BLaER1 (cell line): Measurements from ENCODE around the gene SUSD5.

Experiments
- H3K27ac ChIP-seq: shearing (Covaris generic); formaldehyde crosslinking; 2 replicates; pipeline ENCODE4 v1.8.1; 2022
- H3K27me3 ChIP-seq: shearing (Covaris generic); formaldehyde crosslinking; 2 replicates; pipeline ENCODE4 v1.8.1; 2022
- H3K36me3 ChIP-seq: shearing (Covaris generic); formaldehyde crosslinking; 2 replicates; pipeline ENCODE4 v1.8.1; 2022
- H3K4me1 ChIP-seq: shearing (Covaris generic); formaldehyde crosslinking; 2 replicates; pipeline ENCODE4 v1.8.1; 2022
- H3K4me2 ChIP-seq: shearing (Covaris generic); formaldehyde crosslinking; 2 replicates; pipeline ENCODE4 v1.8.1; 2022
- H3K4me3 ChIP-seq: shearing (Covaris generic); formaldehyde crosslinking; 2 replicates; pipeline ENCODE4 v1.8.1; 2022
- H3K9ac ChIP-seq: shearing (Covaris generic); formaldehyde crosslinking; 2 replicates; pipeline ENCODE4 v1.8.1; 2022
- H3K9me3 ChIP-seq: shearing (Covaris generic); formaldehyde crosslinking; 2 replicates; pipeline ENCODE4 v1.8.1; 2022
- H4K20me1 ChIP-seq: shearing (Covaris generic); formaldehyde crosslinking; 2 replicates; pipeline ENCODE4 v1.8.1; 2022
- Cebpa-rat ChIP-seq: shearing (Covaris generic); IDR thresholded peaks from 2 replicates; pipeline ENCODE4 v1.8.1; 2022

The SUSD5 gene

GRCh38 chr3:33105341-33105948, 113.2 kb downstream of the SUSD5 start:
- Histone ChIP-seq H3K27me3 (no peaks in the 10 kb centered on the region), H3K27ac (no peak overlapping the region), H3K4me3 (no peak overlapping the region), H3K36me3 (no peaks in the 10 kb centered on the region), H4K20me1 (no peaks in the 10 kb centered on the region), H3K9ac (no peak overlapping the region), H3K4me1 (peaks cover 7% of the 10 kb centered on the region), H3K9me3 (no peaks in the 10 kb centered on the region), H3K4me2 (peak overlapping the region; percentile 4; the same call in 1 of the 2 replicates)
- TF ChIP-seq Cebpa-rat = no peak

DNA sequence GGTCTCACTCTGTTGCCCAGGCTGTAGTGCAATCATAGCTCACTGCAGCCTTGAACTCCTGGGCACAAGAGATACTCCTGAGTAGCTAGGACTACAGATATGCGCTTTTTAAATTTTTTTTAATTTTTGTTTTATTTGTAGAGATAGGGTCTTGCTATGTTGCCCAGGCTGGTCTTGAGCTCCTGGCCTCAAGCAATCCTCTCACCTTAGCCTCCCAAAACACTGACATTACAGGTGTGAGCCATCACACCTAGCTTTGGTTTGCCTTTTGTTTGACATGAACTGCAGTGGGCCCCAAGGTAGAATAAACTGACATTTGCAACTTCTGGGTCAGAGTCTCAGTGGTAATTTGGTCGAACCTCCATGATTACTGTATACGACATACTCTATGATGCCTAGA, 113.8 kb downstream of the SUSD5 start:
- TF ChIP-seq Cebpa-rat = no peak
- Histone ChIP-seq H3K9me3 (no peaks in the 10 kb centered on the region), H3K4me3 (no peak overlapping the region), H4K20me1 (no peaks in the 10 kb centered on the region), H3K9ac (no peak overlapping the region), H3K27ac (no peak overlapping the region), H3K27me3 (no peaks in the 10 kb centered on the region), H3K4me2 (no peak overlapping the region), H3K36me3 (no peaks in the 10 kb centered on the region), H3K4me1 (peaks cover 7% of the 10 kb centered on the region)

DNA sequence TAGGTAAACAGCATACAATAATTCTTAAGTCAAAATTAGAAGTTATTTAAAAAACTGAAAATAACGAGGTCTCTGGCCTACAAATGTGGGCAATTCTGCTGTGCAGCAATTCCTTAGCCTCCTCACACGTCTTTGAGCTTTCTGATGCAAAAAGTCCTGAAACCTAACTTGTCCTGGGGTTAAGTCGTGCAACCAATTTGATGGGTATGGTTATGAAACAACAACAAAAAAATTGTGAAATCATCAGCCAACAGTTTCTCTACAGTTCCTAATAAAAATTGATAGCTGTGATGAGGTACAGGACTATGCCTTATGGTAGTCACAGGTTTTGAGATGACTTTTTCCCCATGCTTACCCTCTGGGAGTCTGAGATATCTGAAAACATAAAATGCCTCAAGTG, 115.1 kb downstream of the SUSD5 start:
- Histone ChIP-seq H3K36me3 (no peaks in the 10 kb centered on the region), H3K27me3 (no peaks in the 10 kb centered on the region), H3K4me1 (peaks cover 7% of the 10 kb centered on the region), H3K9ac (no peak overlapping the region), H3K4me2 (no peak overlapping the region), H4K20me1 (no peaks in the 10 kb centered on the region), H3K4me3 (no peak overlapping the region), H3K27ac (no peak overlapping the region), H3K9me3 (no peaks in the 10 kb centered on the region)
- no peak for TF ChIP-seq Cebpa-rat

- Histone ChIP-seq H3K9ac (no peak overlapping the region), H3K4me3 (no peak overlapping the region), H3K27me3 (no peaks in the 10 kb centered on the region), H3K4me1 (peaks cover 7% of the 10 kb centered on the region), H3K36me3 (no peaks in the 10 kb centered on the region), H3K9me3 (no peaks in the 10 kb centered on the region), H3K4me2 (no peak overlapping the region), H3K27ac (no peak overlapping the region), H4K20me1 (no peaks in the 10 kb centered on the region)
- no peak for TF ChIP-seq Cebpa-rat
Measured at GRCh38 chr3:33103034-33103433, 115.6 kb downstream of the SUSD5 start.

- no peak for TF ChIP-seq Cebpa-rat
- H3K4me2 ChIP-seq = no peak overlapping the region
- H4K20me1 ChIP-seq = peaks cover 9% of the 10 kb centered on the region; the same call in 1 of the 2 replicates
- no peaks in the 10 kb centered on the region for H3K36me3 ChIP-seq
- H3K9me3 ChIP-seq = no peaks in the 10 kb centered on the region
- H3K9ac ChIP-seq = no peak overlapping the region
- no peak overlapping the region for H3K4me3 ChIP-seq
- H3K27ac ChIP-seq = no peak overlapping the region
- no peaks in the 10 kb centered on the region for H3K27me3 ChIP-seq
- peaks cover 17% of the 10 kb centered on the region for H3K4me1 ChIP-seq
Measured at GRCh38 chr3:33100229-33100628, 118.4 kb downstream of the SUSD5 start.
